ENCODE measurements around the gene S100A8.

GRCh38 chr1:153431002-153431401 is 40.1 kb upstream of the S100A8 start:
- no peak for TF ChIP-seq CTCF (IDR thresholded peaks at IDR 0.05; ENCODE audit: insufficient read depth, low read depth, low read length)
- no peak for TF ChIP-seq EZH2 (IDR thresholded peaks at IDR 0.05; ENCODE audit: insufficient read depth, low read length)
